GM18870 (cell line): ENCODE data around the gene KXD1.
"Not testable (repeated sequence)": the region's sequence is repeated elsewhere in the genome, so short reads cannot be mapped to it uniquely, and the experiment has no call there.

Source experiments
- ATAC-seq: cut with Tn5 transposase; IDR thresholded peaks from one replicate; pipeline ENCODE4 v1.9.1; 2021; ENCODE audit warnings: moderate library complexity; ENCODE audit not compliant: unreplicated experiment

The KXD1 gene

DNA sequence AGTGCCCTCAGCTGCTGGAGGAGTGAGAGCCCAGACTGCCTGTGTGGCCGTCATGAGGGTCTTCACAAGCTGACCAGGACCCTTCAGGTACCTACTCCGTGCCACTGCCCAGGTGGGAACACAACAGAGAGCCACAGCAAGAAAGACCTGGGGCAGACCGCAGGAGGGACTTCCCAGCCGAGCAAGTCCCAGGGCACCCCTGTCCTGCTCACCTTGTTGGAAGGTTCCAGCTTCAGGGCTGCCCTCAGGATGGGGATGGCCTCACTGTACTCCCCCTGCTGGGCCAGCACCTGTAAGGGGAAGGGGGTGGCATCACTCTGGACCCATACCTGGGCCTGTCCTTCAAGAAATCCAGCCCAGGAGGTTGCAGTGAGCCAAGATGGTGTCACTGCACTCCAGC is 24.6 kb upstream of the KXD1 start:
- no peak for ATAC-seq

DNA sequence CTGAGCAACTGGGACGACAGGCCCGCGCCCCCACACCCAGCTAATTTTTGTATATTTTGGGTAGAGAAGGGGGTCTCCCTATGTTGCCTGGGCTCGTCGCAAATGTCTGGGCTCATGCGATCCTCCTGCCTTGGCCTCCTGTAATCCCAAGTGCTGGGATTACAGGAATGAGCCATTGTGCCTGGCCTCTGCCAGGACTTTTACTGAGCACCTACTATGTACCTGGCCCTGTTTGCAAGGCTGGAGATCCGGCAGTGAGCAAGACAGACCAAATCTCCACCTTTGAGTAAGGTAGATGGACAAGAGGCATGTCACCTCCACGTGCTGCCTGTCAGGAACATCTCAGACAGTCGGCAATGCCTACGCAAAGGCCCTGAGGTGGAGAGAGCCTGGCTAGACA is 21.2 kb upstream of the KXD1 start:
- ATAC-seq: no peak

DNA sequence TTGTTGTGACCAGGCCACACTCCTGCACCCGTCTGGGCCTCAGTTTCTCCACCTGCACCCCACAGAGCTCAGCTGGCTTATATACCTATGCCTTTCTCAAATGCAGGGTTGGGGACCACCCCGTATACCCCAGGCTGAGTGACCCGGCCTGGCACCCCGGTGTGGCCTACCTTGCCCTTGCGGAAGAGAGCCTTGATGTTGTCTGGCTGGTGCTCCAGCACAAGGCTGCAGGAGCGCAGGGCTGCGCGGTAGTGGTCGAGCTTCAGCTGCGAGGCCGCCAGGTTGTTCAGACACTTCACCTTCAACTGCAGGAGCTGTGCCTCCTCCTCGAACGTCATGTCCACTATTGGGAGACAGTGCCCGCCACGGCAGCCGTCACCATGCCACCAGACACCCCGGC is 20.2 kb upstream of the KXD1 start:
- no peak for ATAC-seq

DNA sequence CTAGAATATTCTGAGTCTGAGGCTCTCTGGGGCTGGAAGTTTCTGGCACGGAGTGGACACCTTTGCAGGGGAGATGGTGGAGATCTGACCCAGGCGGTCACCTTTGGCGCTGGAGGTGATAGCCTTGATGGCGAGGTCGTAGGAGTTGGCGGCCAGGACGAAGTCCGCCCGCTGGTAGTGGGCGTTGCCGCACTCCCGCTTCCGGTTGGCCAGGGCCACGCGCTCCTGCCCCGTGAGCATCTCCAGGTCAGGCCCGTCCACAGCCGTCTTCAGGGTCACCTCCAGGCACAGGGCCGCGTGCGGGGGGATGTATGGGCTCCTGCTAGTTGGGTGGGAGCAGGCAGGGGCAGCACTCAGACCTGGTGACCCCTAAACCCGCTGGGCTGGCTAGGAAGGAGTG is 19.6 kb upstream of the KXD1 start:
- no peak for ATAC-seq

DNA sequence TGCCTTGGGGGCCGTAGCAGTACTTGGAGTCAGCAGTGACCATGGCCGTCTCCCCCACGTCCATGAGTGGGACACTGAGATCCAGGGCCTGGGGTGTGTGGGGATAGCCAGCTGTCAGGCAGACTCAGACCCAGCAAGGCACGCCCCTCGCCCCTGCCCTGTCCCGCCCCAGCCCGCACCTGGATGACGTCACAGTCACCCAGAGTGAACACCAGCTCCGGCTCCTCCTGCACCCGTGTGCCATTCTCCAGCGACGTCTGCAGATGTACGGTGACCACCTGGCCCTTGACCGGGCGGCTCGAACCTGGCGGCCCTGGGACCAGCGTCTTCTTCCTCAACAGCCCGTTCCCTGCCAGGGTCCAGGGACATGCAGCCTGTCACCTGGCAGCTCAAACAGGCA is 18.3 kb upstream of the KXD1 start:
- ATAC-seq: no peak

DNA sequence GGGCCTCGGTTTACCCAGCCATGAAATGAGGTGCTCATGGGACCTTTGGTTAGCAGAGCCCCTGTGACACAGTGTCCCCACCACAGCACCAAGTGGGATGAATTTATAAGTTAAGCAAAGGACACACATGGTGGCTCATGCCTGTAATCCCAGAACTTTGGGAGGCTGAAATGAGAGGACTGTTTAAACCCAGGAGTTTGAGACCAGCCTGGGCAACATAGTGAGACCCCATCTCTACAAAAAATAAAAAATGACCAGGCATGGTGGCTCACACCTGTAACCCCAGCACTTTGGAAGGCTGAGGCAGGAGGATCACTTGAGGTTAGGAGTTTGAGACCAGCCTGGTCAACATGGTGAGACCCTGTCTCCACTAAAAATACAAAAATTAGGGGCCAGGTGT is 17.5 kb upstream of the KXD1 start:
- not testable (repeated sequence) for ATAC-seq

DNA sequence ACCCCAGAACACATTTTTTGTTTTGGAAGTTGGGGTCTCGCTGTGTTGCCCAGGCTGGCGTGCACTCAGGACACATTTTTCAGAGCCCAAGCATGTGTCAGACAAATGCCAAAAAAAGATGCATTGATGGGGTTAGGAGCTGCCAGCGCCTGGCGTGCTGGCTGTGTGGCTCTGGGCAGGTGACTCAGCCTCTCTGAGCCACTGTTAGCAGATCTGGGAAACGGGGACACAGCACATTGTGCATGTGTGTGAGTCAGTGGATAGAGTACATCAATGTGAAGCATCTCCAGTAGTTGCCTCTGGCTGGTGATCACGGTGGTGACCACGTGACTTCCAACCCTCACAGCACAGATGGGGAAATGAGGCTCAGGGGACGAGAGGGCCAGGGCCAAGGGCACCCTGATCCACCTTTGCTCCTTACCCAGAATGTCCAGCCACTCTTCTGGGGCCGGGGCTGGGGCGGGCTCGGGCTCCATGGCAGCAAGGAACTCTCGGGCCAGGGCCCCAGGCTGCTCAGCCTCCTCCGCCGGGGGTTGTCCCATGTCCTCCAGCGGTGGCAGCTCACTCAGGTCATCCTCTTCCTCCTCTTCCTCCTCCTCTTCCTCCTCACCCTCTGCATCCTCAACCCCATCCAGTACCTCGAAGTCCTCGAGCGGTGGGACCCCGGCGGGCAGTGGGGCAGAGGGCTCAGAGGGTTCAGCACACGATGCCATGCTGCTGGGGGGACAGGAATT is 16.2 kb upstream of the KXD1 start:
- ATAC-seq: no peak

DNA sequence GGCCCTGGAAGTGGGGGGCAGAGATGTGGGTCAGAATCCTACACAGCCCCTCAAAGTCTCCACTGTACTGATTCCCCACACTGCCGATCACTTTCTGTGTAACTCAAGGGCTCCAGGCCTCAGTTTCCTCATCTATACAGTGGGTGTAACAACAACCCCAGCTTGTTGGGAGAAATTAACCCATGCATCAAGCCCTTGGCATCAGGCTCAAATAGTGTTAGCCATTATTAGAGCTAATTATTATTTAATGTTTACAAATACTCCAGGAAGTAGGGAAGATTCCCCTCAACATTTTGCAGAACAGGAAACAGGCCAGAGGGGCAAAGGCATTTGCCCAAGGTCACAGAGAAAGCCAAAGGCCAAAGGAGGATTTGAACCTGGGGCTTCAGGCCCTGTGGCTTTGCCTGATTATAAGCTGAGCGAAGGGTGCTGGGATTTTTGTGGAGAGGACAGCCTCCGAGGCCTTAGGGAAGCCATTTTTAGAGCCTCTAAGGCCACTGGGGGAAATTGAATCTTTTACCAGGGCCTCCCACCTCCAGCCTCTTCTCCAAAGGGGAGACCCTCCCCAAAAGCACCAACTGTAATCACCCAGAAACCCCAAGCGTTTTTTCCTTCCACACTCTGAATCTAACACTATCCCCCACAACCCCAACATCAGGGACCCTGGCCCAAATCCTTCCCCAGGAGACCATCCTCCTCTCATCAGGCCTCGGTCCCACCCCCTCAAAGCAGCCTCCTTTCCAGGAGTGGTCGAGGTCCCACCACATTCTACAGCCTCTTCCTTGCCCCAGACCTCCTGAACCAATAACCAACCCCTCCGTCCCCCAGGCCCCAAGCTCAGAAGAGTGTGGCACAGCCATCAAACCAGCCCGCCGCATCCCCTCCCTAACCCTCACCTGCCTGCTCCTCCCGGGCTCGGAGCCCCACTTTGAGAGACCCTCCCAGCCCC is 15.4 kb upstream of the KXD1 start:
- ATAC-seq: no peak

DNA sequence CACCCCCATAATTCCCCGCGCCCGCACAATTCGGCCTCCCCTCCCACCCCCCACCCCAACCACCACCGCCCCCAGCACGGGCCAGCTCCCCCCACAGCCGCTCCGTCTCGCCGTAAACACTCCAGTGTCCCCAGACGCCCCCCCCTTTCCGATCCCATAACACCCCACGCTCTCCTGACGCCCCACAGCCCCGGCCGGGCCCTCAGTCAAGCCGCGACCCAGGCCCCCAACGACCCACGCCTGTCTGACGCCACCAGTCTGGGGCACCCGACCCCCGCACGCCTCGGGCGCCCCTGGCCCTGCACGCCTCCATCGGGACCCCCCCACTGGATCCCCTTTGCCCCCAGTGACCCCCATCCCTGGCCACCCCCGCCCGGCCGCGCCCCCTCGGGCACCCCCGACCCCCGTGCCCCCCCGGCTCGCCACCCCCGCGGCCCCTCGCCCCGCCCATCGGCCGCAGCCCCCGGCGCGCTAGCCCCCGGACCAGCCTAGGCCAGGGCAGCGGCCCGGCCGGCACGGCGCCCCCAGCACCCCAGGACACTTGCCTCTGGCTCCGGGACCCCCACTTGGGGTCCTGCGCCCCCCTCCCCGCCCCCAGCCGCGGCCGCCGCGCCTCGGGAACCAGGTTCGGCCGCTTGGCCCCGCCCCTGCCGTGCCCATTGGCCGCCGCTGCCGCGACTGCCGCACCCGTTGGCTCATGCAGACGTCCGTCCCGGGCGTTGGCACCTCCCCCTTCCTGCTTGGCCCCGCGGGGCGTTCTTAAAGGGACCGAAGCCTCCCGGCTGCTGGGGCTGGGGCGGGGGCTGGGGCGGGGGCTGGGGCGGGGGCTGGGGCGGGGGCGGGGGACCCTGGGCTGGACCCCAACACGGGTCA is 14.5 kb upstream of the KXD1 start, which contains the start of gene FKBP8:
Gene FKBP8 (minus strand): TSS at position 633 of the 873 bp plus-strand sequence. CDS start 1,603 bp downstream, outside the sequence.
- peak; percentile 43 for ATAC-seq

DNA sequence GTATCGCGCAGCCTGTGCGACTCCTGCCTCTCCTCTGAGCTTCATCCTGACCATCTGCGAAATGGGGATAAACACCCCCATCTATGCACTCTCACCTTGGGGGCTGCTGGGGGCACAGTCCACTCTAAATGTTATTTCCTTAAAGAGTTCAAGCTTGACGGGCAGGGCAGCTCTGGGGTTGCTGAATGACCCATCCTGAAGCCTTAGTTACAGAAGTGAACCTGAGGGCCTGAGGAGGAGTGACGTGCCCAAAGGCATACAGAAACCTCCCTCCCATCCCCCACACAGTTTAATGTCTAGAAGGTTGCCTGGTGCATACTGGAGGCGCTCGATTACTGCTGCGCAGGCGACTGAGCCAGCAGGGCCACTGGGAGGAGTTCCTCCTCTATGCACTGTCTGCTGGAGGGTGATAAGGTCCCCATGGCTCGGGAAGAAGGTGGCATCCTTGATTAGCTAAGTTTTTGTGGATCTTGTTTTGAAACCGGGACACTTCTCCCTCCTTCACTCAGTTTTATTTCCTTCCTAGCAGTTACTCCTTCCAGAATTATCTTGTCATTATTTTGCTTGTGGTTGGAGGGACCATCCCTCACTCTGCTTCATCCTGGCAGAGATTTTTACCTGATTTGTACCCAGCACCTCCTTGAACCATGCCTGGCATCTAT is 13.7 kb upstream of the KXD1 start:
- ATAC-seq: peak; percentile 69

DNA sequence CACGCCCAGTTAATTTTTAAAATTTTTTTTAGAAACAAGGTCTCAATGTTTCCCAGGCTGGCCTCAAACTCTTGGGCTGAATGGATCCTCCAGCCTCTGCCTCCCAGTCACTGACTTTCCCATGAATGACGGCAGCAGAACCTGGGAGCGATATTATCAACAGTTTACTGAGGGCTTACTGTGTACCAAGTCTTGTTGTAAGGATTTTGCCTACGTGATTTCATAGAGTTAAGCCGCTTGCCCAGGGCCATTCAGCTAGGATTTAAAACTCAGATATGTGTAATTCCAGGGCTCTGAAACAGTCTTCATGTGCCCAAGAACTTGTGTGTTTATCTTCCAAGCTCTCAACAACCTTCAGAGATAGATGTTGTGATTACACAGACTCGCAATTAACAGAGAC is 6.0 kb upstream of the KXD1 start:
- ATAC-seq: no peak

DNA sequence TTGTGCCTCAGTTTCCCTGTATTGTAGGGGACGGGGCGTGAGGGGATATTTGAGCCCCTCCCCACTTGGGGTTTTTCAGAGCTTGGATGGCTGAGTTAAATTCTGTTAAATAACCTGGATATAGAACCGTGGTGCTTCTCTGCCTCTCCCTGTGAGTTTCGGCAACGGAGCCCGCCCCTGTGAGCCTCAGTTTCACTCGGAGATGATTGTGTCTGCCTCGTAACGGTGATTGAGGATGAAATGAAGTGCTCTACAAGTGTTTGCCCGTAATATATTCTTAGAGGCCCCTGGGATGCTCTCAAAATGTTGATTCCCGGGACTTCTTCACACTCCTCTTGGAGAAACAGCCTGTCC is 509 bp downstream of the KXD1 start:
- ATAC-seq: no peak

DNA sequence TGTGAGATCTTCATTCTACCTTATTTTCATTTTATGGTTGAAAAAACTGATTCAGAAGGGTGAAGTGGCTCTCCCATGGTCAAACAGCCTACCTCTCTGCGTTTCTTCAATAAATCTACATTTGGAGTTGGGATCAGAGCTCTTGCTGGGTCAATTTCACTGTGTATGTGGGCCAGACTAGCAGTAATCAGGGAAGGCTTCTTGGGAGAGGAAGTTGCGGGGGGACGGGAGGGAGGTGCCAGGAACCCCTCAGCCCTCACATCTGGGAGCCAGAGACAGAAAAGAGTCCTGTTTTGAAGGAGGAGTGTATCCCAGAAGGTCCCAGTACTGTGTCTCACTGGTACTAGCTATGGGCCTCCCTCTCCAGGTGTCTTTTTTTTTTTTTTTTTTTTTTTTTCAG is 934 bp downstream of the KXD1 start:
- ATAC-seq: no peak

DNA sequence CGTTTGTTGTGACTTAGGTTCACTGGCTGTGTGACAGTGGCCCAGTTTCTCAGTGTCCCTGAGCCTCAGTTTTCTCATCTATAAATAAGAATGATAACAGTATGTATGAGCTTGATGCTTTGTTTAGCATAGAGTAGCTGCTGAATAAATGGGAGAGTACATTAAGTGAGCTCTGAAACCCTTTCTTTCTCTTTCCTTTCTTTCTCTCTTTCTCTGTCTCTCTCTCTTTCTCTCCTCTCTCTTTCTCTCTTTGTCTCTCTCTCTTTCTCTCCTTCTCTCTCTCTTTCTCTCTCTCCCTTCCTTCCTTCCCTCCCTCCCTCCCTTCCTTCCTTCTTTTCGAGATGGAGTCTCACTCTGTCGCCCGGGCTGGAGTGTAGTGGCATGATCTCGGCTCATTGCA is 2.0 kb downstream of the KXD1 start:
- no peak for ATAC-seq

DNA sequence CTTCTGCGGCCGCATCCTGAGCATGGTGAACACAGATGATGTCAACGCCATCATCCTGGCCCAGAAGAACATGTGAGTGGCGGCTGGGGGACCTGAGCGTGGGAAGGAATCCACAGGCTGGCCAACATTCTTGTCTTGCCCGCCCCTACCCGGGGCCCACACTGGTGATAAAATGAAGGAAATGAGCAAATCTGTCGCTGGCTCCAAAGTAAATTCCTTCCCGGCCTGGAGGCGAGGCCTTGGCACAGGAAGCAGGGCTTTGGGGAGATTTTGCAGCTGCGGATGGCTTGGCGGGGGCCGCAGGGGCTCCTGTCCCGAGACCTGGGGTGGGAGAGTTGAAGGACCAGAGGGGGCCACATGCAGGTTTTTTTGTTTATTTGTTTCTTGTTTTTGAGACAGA is 4.4 kb downstream of the KXD1 start:
- no peak for ATAC-seq

DNA sequence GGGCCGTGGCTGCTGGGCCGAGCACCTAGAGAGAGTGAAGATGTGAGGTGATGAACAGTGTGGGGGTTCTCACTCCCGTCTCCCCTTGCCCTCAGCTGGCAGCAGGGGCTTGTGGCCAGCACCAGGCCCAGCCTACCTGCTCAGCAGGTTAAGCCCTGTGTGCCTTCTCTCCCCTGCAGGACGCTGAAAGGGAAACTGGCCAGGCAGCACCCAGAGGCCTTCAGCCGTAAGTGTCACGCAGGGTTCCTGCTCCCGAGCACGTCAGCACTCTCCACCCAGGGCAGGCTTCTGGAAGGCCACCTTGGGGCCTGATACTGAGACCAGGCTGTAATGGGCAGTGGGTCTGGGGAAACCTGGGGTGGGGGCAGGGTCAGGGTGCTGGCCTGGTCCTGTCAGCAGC is 9.3 kb downstream of the KXD1 start:
- ATAC-seq: no peak

DNA sequence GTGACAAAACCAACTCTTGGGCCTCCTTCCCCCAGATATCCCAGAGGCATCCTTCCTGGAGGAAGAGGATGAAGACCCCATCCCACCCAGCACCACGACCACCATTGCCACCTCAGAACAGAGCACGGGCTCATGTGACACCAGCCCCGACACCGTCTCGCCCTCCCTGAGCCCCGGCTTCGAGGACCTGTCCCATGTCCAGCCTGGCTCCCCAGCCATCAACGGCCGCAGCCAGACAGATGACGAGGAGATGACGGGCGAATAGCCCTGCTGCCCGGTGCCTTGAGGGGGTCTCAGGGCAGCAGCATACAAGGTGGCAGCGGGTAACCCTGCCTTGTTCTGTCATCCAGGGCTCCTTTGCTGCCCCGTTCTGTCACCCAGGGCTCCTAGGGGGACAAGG is 10.7 kb downstream of the KXD1 start:
- no peak for ATAC-seq

DNA sequence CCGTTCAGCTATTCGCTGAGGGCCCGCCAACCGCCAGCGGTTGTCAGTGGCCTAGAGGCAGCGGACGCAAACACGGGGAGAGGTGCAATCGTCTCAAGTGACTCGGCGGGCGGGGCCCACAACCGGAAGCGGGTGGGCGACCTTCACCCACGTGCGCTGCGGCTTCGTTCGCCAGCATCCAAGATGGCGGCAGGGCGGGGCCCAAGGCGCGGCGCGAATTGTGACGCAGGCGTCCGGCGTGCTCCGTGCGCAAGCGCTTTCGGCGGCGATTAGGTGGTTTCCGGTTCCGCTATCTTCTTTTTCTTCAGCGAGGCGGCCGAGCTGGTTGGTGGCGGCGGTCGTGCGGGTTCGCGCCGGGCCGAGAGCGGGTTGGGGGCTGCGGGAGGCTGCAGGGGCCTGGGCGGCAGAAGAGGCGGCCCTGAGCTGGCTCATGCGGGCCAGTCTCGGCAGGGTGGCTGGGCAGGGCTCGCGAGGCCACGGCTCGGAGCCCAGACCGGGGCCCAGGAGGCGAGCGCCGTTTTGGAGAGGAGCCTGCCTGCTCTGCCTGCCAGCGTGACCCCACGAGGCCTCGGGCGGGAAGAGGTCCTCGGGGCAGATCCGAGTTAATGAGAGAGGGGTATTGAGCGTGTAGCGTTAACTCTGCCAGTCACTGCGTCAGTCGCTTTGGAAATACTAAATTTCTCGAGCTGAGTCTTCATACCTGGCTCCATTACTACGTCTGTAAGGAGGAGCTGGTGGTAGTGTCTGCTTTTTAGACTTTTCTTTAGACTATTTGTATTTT is 14.1 kb downstream of the KXD1 start, which contains the start of gene UBA52:
Gene UBA52 (plus strand): TSS at position 294 of the 781 bp plus-strand sequence. CDS start 1,444 bp downstream, outside the sequence.
- peak; percentile 85 for ATAC-seq

DNA sequence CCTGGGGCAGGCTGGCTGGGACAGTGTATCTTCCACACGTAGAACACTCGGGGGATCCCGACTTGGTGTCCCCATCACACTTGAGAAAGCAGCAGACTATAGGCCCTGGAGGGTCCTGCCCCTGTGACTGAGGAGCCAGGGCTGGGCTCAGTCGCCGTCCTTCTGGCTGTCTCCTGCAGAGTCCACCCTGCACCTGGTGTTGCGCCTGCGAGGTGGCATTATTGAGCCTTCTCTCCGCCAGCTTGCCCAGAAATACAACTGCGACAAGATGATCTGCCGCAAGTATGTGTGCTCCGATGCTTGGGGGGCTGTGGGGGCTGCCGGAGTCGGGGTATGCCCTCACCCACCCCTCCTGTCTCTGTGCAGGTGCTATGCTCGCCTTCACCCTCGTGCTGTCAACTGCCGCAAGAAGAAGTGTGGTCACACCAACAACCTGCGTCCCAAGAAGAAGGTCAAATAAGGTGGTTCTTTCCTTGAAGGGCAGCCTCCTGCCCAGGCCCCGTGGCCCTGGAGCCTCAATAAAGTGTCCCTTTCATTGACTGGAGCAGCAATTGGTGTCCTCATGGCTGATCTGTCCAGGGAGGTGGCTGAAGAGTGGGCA is 17.1 kb downstream of the KXD1 start:
- no peak for ATAC-seq
